LNCAP (cell line): ENCODE measurements around the gene FBXW12.

Experiments used
- TF ChIP-seq, protein P1 (sequence below): fragments of 450-650 bp; IDR thresholded peaks from 2 replicates; pipeline ENCODE4 v1.5.1; 2017; ENCODE audit warnings: mild to moderate bottlenecking

Gene FBXW12

DNA sequence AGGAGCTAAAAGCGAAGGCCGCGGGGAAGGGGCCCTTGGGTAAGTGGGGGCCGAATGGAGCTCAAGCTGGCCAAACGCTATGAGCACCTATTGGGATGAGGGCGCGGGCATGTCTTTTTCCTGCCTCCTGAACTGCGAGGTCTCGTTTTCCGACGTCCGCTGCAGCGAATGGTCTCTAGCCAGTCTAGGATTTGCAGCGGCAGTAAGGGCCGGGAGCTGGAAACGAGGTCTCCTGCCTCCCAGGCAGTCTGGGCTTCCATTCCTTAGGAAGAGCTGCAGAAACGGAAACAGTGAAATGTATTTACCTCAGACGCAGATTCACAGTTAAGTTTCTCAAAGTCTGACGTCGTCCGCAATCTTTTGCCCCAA lies 68.6 kb downstream of the FBXW12 start:
- TF ChIP-seq, protein P1, sequence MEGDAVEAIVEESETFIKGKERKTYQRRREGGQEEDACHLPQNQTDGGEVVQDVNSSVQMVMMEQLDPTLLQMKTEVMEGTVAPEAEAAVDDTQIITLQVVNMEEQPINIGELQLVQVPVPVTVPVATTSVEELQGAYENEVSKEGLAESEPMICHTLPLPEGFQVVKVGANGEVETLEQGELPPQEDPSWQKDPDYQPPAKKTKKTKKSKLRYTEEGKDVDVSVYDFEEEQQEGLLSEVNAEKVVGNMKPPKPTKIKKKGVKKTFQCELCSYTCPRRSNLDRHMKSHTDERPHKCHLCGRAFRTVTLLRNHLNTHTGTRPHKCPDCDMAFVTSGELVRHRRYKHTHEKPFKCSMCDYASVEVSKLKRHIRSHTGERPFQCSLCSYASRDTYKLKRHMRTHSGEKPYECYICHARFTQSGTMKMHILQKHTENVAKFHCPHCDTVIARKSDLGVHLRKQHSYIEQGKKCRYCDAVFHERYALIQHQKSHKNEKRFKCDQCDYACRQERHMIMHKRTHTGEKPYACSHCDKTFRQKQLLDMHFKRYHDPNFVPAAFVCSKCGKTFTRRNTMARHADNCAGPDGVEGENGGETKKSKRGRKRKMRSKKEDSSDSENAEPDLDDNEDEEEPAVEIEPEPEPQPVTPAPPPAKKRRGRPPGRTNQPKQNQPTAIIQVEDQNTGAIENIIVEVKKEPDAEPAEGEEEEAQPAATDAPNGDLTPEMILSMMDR, result no peak

DNA sequence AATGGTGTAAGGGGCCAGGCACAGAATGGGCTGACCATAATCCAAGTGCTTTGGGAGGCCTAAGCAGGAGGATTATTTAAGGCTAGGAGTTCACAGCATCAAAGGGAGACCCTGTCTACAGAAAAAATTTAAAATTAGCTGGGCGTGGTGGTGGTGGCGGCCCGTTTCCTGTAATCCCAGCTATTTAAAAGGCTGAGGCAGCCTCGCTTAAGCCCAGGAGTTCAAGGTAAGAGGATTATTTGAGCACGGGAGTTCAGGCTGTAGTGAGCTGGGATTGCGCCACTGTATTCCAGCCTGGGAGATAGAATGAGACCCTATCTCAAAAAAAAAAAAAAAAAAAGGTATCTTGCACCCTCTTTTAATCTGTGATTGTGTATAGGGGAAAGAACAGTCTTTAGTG lies 69.9 kb downstream of the FBXW12 start:
- TF ChIP-seq, protein P1, result no peak
